ENCODE data around the gene CFAP77. TPM values are rescaled to one million over a fixed set of nuclear protein-coding genes. Genes with fewer than 3 reads are reported as not detected.

The CFAP77 gene
- total RNA-seq, 8 experiments from 2014 or later, result 0.21 to 7.9 (median 0.38) TPM; not detected in 3

- 0 to 45% (median 3%) methylated on average over 4 to 24 of the region's 42 CpGs; no CpG with 5 or more reads in 1 of the 10 experiments for WGBS, 10 experiments
- no peak for ATAC-seq (replicated peaks in 6 of 8)
- peaks cover 2 to 5% of the 10 kb centered on the region in 2 donors for H3K4me1 ChIP-seq (replicated peaks in 1 of 2)
- H3K4me3 ChIP-seq, result no peak overlapping the region
- in situ Hi-C loops (cut with MboI; ENCODE audit: low pct_unique_long_range_greater_than_20kb in 2 of 9, low sequenced_read_pairs in 9 of 9, unreplicated experiment in 9 of 9), result no loop called here
- no peak overlapping the region for H3K27ac ChIP-seq
Measured at GRCh38 chr9:132585954-132586829, 176.2 kb downstream of the CFAP77 start.

- in situ Hi-C loops (cut with MboI; ENCODE audit: low pct_unique_long_range_greater_than_20kb in 2 of 9, low sequenced_read_pairs in 9 of 9, unreplicated experiment in 9 of 9), result no loop called here
- H3K4me1 ChIP-seq (replicated peaks in 1 of 2), result peaks cover 2 to 5% of the 10 kb centered on the region in 2 donors
- peak in 3 of 8 experiments; percentile 2 to 20 (median 14) for ATAC-seq (replicated peaks in 6 of 8)
- H3K4me3 ChIP-seq, result no peak overlapping the region
- WGBS, 10 experiments, result 0 to 10% (median 0%) methylated on average over 1 to 24 of the region's 74 CpGs; no CpG with 5 or more reads in 5 of the 10 experiments
- H3K27ac ChIP-seq, result no peak overlapping the region
Measured at GRCh38 chr9:132586830-132587591, 177.0 kb downstream of the CFAP77 start.

GRCh38 chr9:132587592-132587955 lies 177.6 kb downstream of the CFAP77 start:
- WGBS, 10 experiments, result 30 to 35% (median 33%) methylated on average over 2 to 3 of the region's 6 CpGs; no CpG with 5 or more reads in 7 of the 10 experiments
- in situ Hi-C loops (cut with MboI; ENCODE audit: low pct_unique_long_range_greater_than_20kb in 2 of 9, low sequenced_read_pairs in 9 of 9, unreplicated experiment in 9 of 9), result no loop called here
- no peak overlapping the region for H3K27ac ChIP-seq
- no peak for ATAC-seq (replicated peaks in 6 of 8)
- H3K4me1 ChIP-seq (replicated peaks in 1 of 2), result peaks cover 2 to 5% of the 10 kb centered on the region in 2 donors
- no peak overlapping the region for H3K4me3 ChIP-seq

- Histone ChIP-seq H3K4me1 (replicated peaks in 1 of 2) (peaks cover 2 to 5% of the 10 kb centered on the region in 2 donors), H3K27ac (no peak overlapping the region), H3K4me3 (no peak overlapping the region)
- in situ Hi-C loops (cut with MboI; ENCODE audit: low pct_unique_long_range_greater_than_20kb in 2 of 9, low sequenced_read_pairs in 9 of 9, unreplicated experiment in 9 of 9), result no loop called here
- WGBS, 10 experiments, result 47 to 82% (median 54%) methylated on average over 1 to 6 of the region's 12 CpGs; no CpG with 5 or more reads in 6 of the 10 experiments
- no peak for ATAC-seq (replicated peaks in 6 of 8)
Measured at GRCh38 chr9:132588098-132588497, 178.1 kb downstream of the CFAP77 start.

GRCh38 chr9:132588501-132589147 lies 178.6 kb downstream of the CFAP77 start:
- in situ Hi-C loops (cut with MboI; ENCODE audit: low pct_unique_long_range_greater_than_20kb in 2 of 9, low sequenced_read_pairs in 9 of 9, unreplicated experiment in 9 of 9), result no loop called here
- Histone ChIP-seq H3K4me3 (no peak overlapping the region), H3K27ac (no peak overlapping the region), H3K4me1 (replicated peaks in 1 of 2) (peaks cover 2 to 5% of the 10 kb centered on the region in 2 donors)
- WGBS, 10 experiments, result 9 to 60% (median 23%) methylated on average over 1 to 16 of the region's 28 CpGs; no CpG with 5 or more reads in 3 of the 10 experiments
- peak in 1 of 8 experiments; percentile 4 for ATAC-seq (replicated peaks in 6 of 8)

GRCh38 chr9:132589148-132590036 lies 179.4 kb downstream of the CFAP77 start:
- peak; percentile 12 to 44 (median 27) for ATAC-seq (replicated peaks in 6 of 8)

GRCh38 chr9:132590037-132590317 lies 180.0 kb downstream of the CFAP77 start:
- Histone ChIP-seq H3K4me3 (no peak overlapping the region), H3K27ac (no peak overlapping the region), H3K4me1 (replicated peaks in 1 of 2) (peaks cover 2 to 5% of the 10 kb centered on the region in 2 donors)
- ATAC-seq (replicated peaks in 6 of 8), result peak in 4 of 8 experiments; percentile 3 to 11 (median 8)
- in situ Hi-C loops (cut with MboI; ENCODE audit: low pct_unique_long_range_greater_than_20kb in 2 of 9, low sequenced_read_pairs in 9 of 9, unreplicated experiment in 9 of 9), result no loop called here
- WGBS, 10 experiments, result 0% methylated on average over 1 to 2 of the region's 17 CpGs; no CpG with 5 or more reads in 8 of the 10 experiments

More at GRCh38 chr9:132589148-132590036, 179.4 kb downstream of the CFAP77 start:
- H3K4me1 ChIP-seq (replicated peaks in 1 of 2), result peaks cover 2 to 5% of the 10 kb centered on the region in 2 donors
- in situ Hi-C loops (cut with MboI; ENCODE audit: low pct_unique_long_range_greater_than_20kb in 2 of 9, low sequenced_read_pairs in 9 of 9, unreplicated experiment in 9 of 9), result no loop called here
- no peak overlapping the region for H3K27ac ChIP-seq
- no peak overlapping the region for H3K4me3 ChIP-seq
- 2 to 17% (median 5%) methylated on average over 7 to 12 of the region's 83 CpGs; no CpG with 5 or more reads in 5 of the 10 experiments for WGBS, 10 experiments

- in situ Hi-C loops (cut with MboI; ENCODE audit: low pct_unique_long_range_greater_than_20kb in 2 of 9, low sequenced_read_pairs in 9 of 9, unreplicated experiment in 9 of 9), result no loop called here
- H3K27ac ChIP-seq, result no peak overlapping the region
- ATAC-seq (replicated peaks in 6 of 8), result peak; percentile 11 to 50 (median 32)
- no peak overlapping the region for H3K4me3 ChIP-seq
- peaks cover 2 to 5% of the 10 kb centered on the region in 2 donors for H3K4me1 ChIP-seq (replicated peaks in 1 of 2)
- WGBS, 10 experiments, result 0 to 29% (median 0%) methylated on average over 1 to 6 of the region's 73 CpGs; no CpG with 5 or more reads in 5 of the 10 experiments
Measured at GRCh38 chr9:132590318-132591182, 180.5 kb downstream of the CFAP77 start.

GRCh38 chr9:132591244-132591643 lies 181.2 kb downstream of the CFAP77 start:
- Histone ChIP-seq H3K4me3 (no peak overlapping the region), H3K4me1 (replicated peaks in 1 of 2) (peaks cover 2 to 5% of the 10 kb centered on the region in 2 donors), H3K27ac (no peak overlapping the region)
- WGBS, 10 experiments, result 0 to 70% (median 33%) methylated on average over 1 to 6 of the region's 6 CpGs; no CpG with 5 or more reads in 5 of the 10 experiments
- ATAC-seq (replicated peaks in 6 of 8), result no peak
- in situ Hi-C loops (cut with MboI; ENCODE audit: low pct_unique_long_range_greater_than_20kb in 2 of 9, low sequenced_read_pairs in 9 of 9, unreplicated experiment in 9 of 9), result no loop called here

- no peak for ATAC-seq (replicated peaks in 6 of 8)
- H3K27ac ChIP-seq, result no peak overlapping the region
- WGBS, 10 experiments, result 9 to 93% (median 43%) methylated on average over 1 to 7 of the region's 9 CpGs; no CpG with 5 or more reads in 4 of the 10 experiments
- in situ Hi-C loops (cut with MboI; ENCODE audit: low pct_unique_long_range_greater_than_20kb in 2 of 9, low sequenced_read_pairs in 9 of 9, unreplicated experiment in 9 of 9), result no loop called here
- H3K4me1 ChIP-seq (replicated peaks in 1 of 2), result peaks cover 2 to 5% of the 10 kb centered on the region in 2 donors
- H3K4me3 ChIP-seq, result no peak overlapping the region
Measured at GRCh38 chr9:132591751-132592314, 181.8 kb downstream of the CFAP77 start.

GRCh38 chr9:132592451-132592850 lies 182.4 kb downstream of the CFAP77 start:
- in situ Hi-C loops (cut with MboI; ENCODE audit: low pct_unique_long_range_greater_than_20kb in 2 of 9, low sequenced_read_pairs in 9 of 9, unreplicated experiment in 9 of 9), result no loop called here
- 32 to 100% (median 40%) methylated on average over 1 to 7 of the region's 8 CpGs; no CpG with 5 or more reads in 1 of the 10 experiments for WGBS, 10 experiments
- Histone ChIP-seq H3K4me1 (replicated peaks in 1 of 2) (peaks cover 2 to 5% of the 10 kb centered on the region in 2 donors), H3K4me3 (no peak overlapping the region), H3K27ac (no peak overlapping the region)
- ATAC-seq (replicated peaks in 6 of 8), result no peak

All from motor neuron (in vitro differentiated cells).